NCI-H774 (cell line): ENCODE results near the gene ZMYND12.

ENCODE experiments used
- DNase-seq: peaks from one replicate; lab custom pipeline; 2025; lab: John Stamatoyannopoulos, UW

Gene ZMYND12

GRCh38 chr1:42392255-42392654 lies 63.6 kb downstream of the ZMYND12 start:
- DNase-seq: peak; percentile 45

DNA sequence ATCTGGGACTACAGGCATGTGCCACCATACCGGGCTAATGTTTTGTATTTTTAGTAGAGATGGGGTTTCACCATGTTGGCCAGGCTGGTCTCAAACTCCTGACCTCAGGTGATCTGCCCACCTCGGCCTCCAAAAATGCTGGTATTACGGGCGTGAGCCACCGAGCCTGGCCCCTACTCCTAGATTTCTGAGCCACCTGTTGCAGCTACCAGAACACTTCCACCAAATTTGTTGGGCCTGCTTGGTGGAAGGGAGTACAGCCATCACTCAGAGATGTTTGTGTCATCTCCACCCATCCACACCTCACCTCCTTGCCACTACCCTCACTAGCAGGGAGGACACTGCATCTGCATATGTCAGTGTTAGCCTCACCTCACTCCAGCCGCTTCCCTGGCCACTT lies 69.8 kb downstream of the ZMYND12 start:
- DNase-seq: no peak

DNA sequence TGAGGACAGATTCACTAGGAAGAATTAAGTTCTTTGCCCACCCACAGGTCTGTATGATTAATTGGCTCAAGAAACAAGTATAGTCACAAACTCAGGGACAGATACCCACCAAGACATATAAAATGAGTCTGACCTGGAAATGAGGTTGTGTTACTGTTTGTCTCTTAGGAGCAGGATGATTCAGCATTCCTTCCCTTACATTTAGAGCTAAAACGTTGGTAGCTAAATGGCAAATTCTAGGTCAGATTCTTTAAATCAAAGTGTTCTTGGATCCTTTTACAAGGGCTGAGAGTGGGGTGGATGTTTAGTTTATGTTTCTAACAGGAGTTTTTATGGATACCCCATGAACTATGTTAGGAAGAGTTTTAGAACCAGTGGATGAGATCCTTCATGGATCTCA lies 70.5 kb downstream of the ZMYND12 start:
- DNase-seq: no peak

DNA sequence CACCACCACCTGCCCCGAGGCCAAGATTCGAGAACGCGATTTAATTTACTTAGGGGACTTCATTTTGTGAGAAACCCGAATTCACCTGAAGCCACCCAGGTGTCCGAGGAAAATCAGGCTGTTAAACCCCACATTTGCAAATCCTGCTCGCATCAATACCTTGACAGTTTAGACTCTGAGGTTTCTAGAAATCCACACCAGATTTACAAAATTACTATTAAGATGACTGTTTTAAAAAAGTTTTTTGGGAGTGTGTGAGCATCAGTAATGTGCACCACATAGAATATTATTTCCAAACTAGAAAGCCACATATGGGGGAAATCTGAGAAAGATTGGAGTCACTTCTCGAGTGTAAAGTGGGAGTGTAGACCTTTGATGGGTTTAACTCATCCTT lies 74.5 kb downstream of the ZMYND12 start:
- no peak for DNase-seq

DNA sequence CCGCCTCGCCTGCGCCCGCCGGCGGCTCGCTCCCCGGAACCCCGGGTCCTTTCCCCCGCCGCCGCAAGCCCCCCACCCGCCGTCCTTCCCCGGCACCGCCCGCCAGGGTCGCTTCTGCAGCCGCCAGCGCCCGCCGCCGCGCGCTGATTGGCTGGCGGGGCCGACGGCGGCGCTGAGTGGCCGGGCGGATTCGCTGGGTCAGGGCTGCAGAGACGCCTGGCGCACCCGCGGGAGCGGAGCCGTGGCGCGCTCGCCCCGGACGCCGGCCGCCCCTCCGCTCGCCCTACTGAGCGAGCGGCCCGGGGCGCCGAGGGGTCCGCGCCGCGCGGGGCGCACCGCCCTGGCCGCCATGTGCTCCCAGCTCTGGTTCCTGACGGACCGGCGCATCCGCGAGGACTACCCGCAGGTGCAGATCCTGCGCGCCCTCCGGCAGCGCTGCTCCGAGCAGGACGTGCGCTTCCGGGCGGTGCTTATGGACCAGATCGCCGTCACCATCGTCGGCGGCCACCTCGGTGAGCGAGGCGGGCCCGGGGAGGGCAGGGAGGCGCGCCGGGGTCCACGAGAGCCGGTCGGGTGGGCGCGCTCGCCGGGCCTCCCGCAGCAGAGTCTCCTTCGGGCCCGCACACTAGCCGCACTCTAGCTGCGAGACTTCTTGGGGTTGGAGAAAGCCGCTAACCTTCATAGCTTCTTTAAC lies 75.1 kb downstream of the ZMYND12 start, which contains the start of gene RIMKLA:
RIMKLA (plus strand) TSS at position 207 of the 694 bp plus-strand sequence; CDS start at position 350, 143 bp downstream.
- peak; percentile 94 for DNase-seq
